OCI-LY7 (cell line): ENCODE results near the gene CRAMP1. TPM values are rescaled to one million over a fixed set of nuclear protein-coding genes. Genes with fewer than 3 reads are reported as not detected.

Experiments
- BruUV-seq: library from RNA; stranded (reverse); fragments of 400-500 nt; replicated peaks from 2 replicates; lab custom pipeline; 2021; lab: Mats Ljungman, UMichigan
- CTCF ChIA-PET: fragments of 300-600 bp; sonication (Branson Sonifier 250); formaldehyde crosslinking; loops from one replicate; lab custom pipeline; 2022; ENCODE audit warnings: antibody characterized with exemption; ENCODE audit not compliant: unreplicated experiment; lab: Charles Lee
- POLR2A ChIA-PET: fragments of 300-600 bp; sonication (Branson Sonifier 250); formaldehyde crosslinking; loops from one replicate; lab custom pipeline; 2022; ENCODE audit warnings: antibody characterized with exemption; lab: Charles Lee
- DNase-seq: peaks from one replicate; pipeline ENCODE4 v3.0.0-alpha.2; 2015; ENCODE audit warnings: low spot score
- H2AFZ ChIP-seq: fragments of 200-600 bp; sonication (generic), shearing (Covaris generic); 2 replicates; pipeline ENCODE4 v1.6.1; 2014; ENCODE audit warnings: mild to moderate bottlenecking, antibody characterized with exemption, low read length, moderate library complexity
- H3K27ac ChIP-seq: fragments of 200-600 bp; sonication (generic); 2 replicates; pipeline ENCODE4 v1.5.1; 2014; ENCODE audit warnings: mixed run types, low read depth, mild to moderate bottlenecking, moderate library complexity, low read length, inconsistent platforms; ENCODE audit not compliant: poor library complexity, severe bottlenecking
- H3K36me3 ChIP-seq: fragments of 200-600 bp; sonication (generic); 2 replicates; pipeline ENCODE4 v1.6.1; 2014; ENCODE audit warnings: mild to moderate bottlenecking, antibody characterized with exemption, low read length, moderate library complexity, mixed read lengths; ENCODE audit not compliant: insufficient read depth
- H3K4me1 ChIP-seq: fragments of 200-600 bp; sonication (generic); 2 replicates; pipeline ENCODE4 v1.5.1; 2014; ENCODE audit warnings: mild to moderate bottlenecking, low read length; ENCODE audit not compliant: insufficient read depth, poor library complexity, severe bottlenecking
- H3K4me2 ChIP-seq: fragments of 200-600 bp; sonication (generic); 2 replicates; pipeline ENCODE4 v1.6.1; 2014; ENCODE audit warnings: mild to moderate bottlenecking, low read length
- H3K4me3 ChIP-seq: fragments of 200-600 bp; sonication (generic); 2 replicates; pipeline ENCODE4 v1.5.1; 2014; ENCODE audit warnings: mild to moderate bottlenecking, low read depth, low read length; ENCODE audit not compliant: poor library complexity, severe bottlenecking
- H3K79me2 ChIP-seq: fragments of 200-600 bp; sonication (generic); 2 replicates; pipeline ENCODE4 v1.6.1; 2016; ENCODE audit warnings: low read depth, mild to moderate bottlenecking, low read length, moderate library complexity, mixed read lengths; ENCODE audit not compliant: insufficient read depth
- H3K9me2 ChIP-seq: fragments of 200-600 bp; sonication (generic); 2 replicates; pipeline ENCODE4 v1.6.1; 2016; ENCODE audit warnings: mild to moderate bottlenecking, low read length, mixed read lengths; ENCODE audit not compliant: insufficient read depth
- H3K9me3 ChIP-seq: fragments of 200-600 bp; sonication (generic); 2 replicates; pipeline ENCODE4 v1.6.1; 2014; ENCODE audit warnings: mild to moderate bottlenecking, mixed run types, low read length, mixed read lengths
- H4K20me1 ChIP-seq: fragments of 200-600 bp; sonication (generic); 2 replicates; pipeline ENCODE4 v1.6.1; 2014; ENCODE audit warnings: mild to moderate bottlenecking, antibody characterized with exemption, low read length, moderate library complexity, mixed read lengths; ENCODE audit not compliant: insufficient read depth
- CTCF ChIP-seq: fragments of 200-600 bp; sonication (generic); conservative IDR thresholded peaks from 2 replicates; pipeline ENCODE4 v1.5.1; 2014; ENCODE audit warnings: mild to moderate bottlenecking, antibody characterized with exemption, low read length, moderate library complexity, mixed read lengths
- EZH2phosphoT487 ChIP-seq: fragments of 200-600 bp; sonication (generic); IDR thresholded peaks from 2 replicates; pipeline ENCODE4 v1.6.1; 2018; ENCODE audit warnings: low read depth, borderline replicate concordance, mild to moderate bottlenecking, mixed run types, antibody characterized with exemption, low read length, moderate library complexity, mixed read lengths
- intact Hi-C: fragments of 100-400 bp; cut with micrococcal nuclease; formaldehyde crosslinking; loops from one replicate; pipeline ENCODE4 v1.10.0; 2022; ENCODE audit not compliant: unreplicated experiment
- total RNA-seq, 2 experiments: library from RNA; depleted of rRNA in 1 of 2; stranded (reverse); fragments of >200 nt in 1 of 2; shearing (Covaris generic) in 1 of 2; gene quantifications; 2 replicates each; pipeline ENCODE4 v1.2.3, GENCODE V29; 2014 to 2022

Gene CRAMP1
- total RNA-seq, 2 experiments from 2014 or later, result 10.5 to 33.6 TPM

GRCh38 chr16:1655909-1656807 is 44.0 kb downstream of the CRAMP1 start:
- H3K9me2 ChIP-seq, result no peaks in the 10 kb centered on the region
- no peak for DNase-seq
- CTCF ChIA-PET, result no interaction called here
- POLR2A ChIA-PET, result no interaction called here
- peaks cover 47% of the 10 kb centered on the region for H3K36me3 ChIP-seq
- BruUV-seq, result no TSS peak
- H3K4me3 ChIP-seq, result no peak overlapping the region
- intact Hi-C loops, result no loop called here
- H3K27ac ChIP-seq, result no peak overlapping the region
- H4K20me1 ChIP-seq, result no peaks in the 10 kb centered on the region
- no peaks in the 10 kb centered on the region for H3K79me2 ChIP-seq
- H3K9me3 ChIP-seq, result no peaks in the 10 kb centered on the region
- no peak overlapping the region for H2AFZ ChIP-seq
- TF ChIP-seq CTCF (no peak), EZH2phosphoT487 (no peak)
- no peaks in the 10 kb centered on the region for H3K4me1 ChIP-seq
- H3K4me2 ChIP-seq, result no peak overlapping the region

DNA sequence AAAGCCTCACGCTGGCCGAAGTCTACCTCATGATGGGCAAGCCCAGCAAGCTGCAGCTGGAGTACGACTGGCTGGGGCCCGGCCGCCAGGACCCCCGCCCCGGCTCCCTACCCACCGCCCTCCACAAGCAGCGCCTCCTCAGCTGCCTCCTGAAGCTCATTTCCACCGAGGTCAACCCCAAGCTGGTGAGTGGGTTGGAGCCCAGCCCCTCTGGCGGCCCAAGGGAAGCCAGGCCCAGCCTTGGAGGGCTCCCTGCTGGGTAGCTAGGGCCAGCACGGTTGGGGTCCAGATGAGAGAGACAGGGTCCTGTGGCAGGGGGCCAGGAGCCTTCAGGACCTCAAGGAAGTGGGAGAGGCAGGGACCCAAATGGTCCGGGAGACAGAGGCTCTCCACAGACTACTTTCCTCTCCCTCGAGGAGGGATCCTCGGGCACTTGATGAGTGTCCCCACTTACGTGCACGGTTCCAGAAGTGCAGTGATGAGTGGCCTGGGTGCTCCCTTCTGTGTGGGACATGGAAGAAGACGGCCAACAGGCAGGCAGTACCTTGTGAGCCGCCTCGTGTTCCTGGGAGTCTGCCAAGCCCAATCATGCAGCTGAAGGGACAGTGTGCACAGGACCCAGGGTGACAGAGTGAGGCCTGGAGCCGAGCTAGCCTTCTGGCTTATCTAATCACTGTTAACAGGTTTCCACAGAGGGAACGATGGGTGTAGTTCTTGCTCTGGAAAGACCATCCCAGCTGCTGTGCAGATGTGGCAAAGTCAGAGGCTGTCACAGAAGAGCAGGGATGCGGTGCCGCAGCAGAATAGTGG is 44.9 kb downstream of the CRAMP1 start:
- intact Hi-C loops, result no loop called here
- BruUV-seq, result no TSS peak
- ChIA-PET POLR2A (no interaction called here), CTCF (no interaction called here)
- no peaks in the 10 kb centered on the region for H3K4me1 ChIP-seq
- H4K20me1 ChIP-seq, result no peaks in the 10 kb centered on the region
- H3K9me3 ChIP-seq, result no peaks in the 10 kb centered on the region
- H3K79me2 ChIP-seq, result no peaks in the 10 kb centered on the region
- H3K27ac ChIP-seq, result no peak overlapping the region
- H3K4me2 ChIP-seq, result no peak overlapping the region
- no peak overlapping the region for H2AFZ ChIP-seq
- H3K9me2 ChIP-seq, result no peaks in the 10 kb centered on the region
- H3K36me3 ChIP-seq, result peaks cover 44% of the 10 kb centered on the region
- H3K4me3 ChIP-seq, result no peak overlapping the region
- DNase-seq, result no peak
- TF ChIP-seq CTCF (no peak), EZH2phosphoT487 (no peak)

DNA sequence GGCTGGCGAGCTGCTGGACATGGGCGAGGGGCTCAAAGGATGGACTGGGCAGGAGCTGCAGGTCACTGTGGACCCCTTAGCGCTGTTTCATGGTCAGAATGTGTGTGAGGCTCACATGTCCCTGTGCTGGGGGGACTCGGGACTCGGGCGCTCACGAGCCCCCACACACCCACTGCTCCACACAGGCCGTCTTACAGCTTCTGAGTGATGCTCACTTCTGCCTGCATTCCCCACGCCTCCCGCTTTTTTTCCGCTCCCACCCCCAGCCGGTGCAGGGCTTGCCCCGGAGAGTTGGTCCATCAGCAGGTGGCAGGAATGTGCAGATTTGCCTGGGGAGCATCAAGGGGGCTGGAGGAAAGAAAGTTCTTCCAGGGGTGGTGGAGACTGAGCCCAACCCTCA is 45.7 kb downstream of the CRAMP1 start:
- intact Hi-C loops, result no loop called here
- POLR2A ChIA-PET, result no interaction called here
- no peak for DNase-seq
- no peaks in the 10 kb centered on the region for H3K9me3 ChIP-seq
- H3K36me3 ChIP-seq, result peaks cover 44% of the 10 kb centered on the region
- H2AFZ ChIP-seq, result no peak overlapping the region
- H3K4me3 ChIP-seq, result no peak overlapping the region
- no peaks in the 10 kb centered on the region for H3K9me2 ChIP-seq
- H3K4me1 ChIP-seq, result no peaks in the 10 kb centered on the region
- no peaks in the 10 kb centered on the region for H4K20me1 ChIP-seq
- BruUV-seq, result no TSS peak
- TF ChIP-seq EZH2phosphoT487 (no peak), CTCF (no peak)
- H3K27ac ChIP-seq, result no peak overlapping the region
- CTCF ChIA-PET, result no interaction called here
- H3K4me2 ChIP-seq, result no peak overlapping the region
- H3K79me2 ChIP-seq, result no peaks in the 10 kb centered on the region
